ENCODE measurements around the gene GRK2.

DNA sequence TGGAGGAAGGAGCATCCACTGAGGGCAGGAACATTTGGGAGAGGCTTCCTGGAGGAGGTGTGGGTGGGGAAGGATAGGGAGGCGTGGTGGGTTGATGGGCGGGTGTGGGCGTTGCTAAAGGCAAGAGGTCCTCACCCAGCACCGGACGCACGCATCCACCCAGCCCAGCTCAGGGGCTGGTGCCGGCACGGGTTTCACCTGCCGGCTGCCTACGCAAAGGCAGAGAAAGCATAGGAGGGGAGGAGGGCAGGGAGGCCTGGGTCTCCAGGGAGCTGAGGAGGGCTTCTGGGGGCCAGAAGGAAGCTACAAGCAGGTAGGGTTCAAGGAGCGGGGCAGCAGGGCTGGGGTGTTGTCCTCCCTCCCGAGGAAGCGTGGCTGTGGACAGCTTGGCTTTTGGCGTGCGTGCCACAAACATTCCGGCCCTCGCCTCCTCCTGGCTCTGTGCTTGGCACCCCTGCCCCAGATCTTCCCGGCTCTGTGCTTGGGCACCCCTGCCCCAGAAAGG lies 44.8 kb downstream of the GRK2 start:
- TF ChIP-seq CTCF (IDR thresholded peaks at IDR 0.05) = no peak
- TF ChIP-seq POLR2A (IDR thresholded peaks at IDR 0.05) = no peak

Data from testis (tissue), 2 donors.